OCI-LY7 (cell line): ENCODE data around the gene PRDM5.

Experiments
- CTCF ChIP-seq: fragments of 200-600 bp; sonication (generic); conservative IDR thresholded peaks from 2 replicates; pipeline ENCODE4 v1.5.1; 2014; ENCODE audit warnings: mild to moderate bottlenecking, antibody characterized with exemption, low read length, moderate library complexity, mixed read lengths
- EZH2phosphoT487 ChIP-seq: fragments of 200-600 bp; sonication (generic); IDR thresholded peaks from 2 replicates; pipeline ENCODE4 v1.6.1; 2018; ENCODE audit warnings: low read depth, borderline replicate concordance, mild to moderate bottlenecking, mixed run types, antibody characterized with exemption, low read length, moderate library complexity, mixed read lengths

GRCh38 chr4:120838784-120839183 lies 83.7 kb downstream of the PRDM5 start:
- TF ChIP-seq CTCF (no peak), EZH2phosphoT487 (no peak)
